H1 (cell line): ENCODE data around the gene INPP4A. TPM values are rescaled to one million over a fixed set of nuclear protein-coding genes. Genes with fewer than 3 reads are reported as not detected.

Experiments used
- CTCF ChIA-PET: fragments of 300-600 bp; sonication (Branson Sonifier 250); formaldehyde crosslinking; loops from one replicate; lab custom pipeline; 2021; ENCODE audit not compliant: partially characterized antibody; lab: Charles Lee
- POLR2A ChIA-PET: fragments of 300-600 bp; sonication (Branson Sonifier 250); formaldehyde crosslinking; loops from one replicate; lab custom pipeline; 2021; ENCODE audit warnings: inconsistent platforms; ENCODE audit not compliant: partially characterized antibody; lab: Charles Lee
- DNase-seq, 2 experiments: peaks; one replicate each; pipeline versions ENCODE4 v3.0.0 to v3.0.0-alpha.2; 2010 to 2022; ENCODE audit warnings: low spot score in 2 of 2, low read depth in 1 of 2, mixed read lengths in 1 of 2
- FAIRE-seq: peaks from 2 replicates; lab custom pipeline; 2011; peaks lifted over from hg19 to GRCh38; lab: Jason Lieb, UNC
- H2AFZ ChIP-seq: 2 replicates; pipeline ENCODE4 v1.8.1; 2012; ENCODE audit warnings: low read length, inconsistent platforms
- H2AK5ac ChIP-seq: 2 replicates; pipeline ENCODE4 v1.6.1; 2013; ENCODE audit warnings: low read depth, low read length
- H2BK120ac ChIP-seq: replicated peaks from 2 replicates; pipeline ENCODE3; 2013; ENCODE audit warnings: low read depth, low read length, inconsistent platforms
- H2BK12ac ChIP-seq: 2 replicates; pipeline ENCODE4 v1.6.1; 2013; ENCODE audit warnings: low read depth, low read length
- H2BK15ac ChIP-seq: 2 replicates; pipeline ENCODE4 v1.6.1; 2013; ENCODE audit warnings: low read length
- H2BK20ac ChIP-seq: 2 replicates; pipeline ENCODE4 v1.6.1; 2013; ENCODE audit warnings: low read length
- H2BK5ac ChIP-seq: 2 replicates; pipeline ENCODE4 v1.6.1; 2013; ENCODE audit warnings: low read depth, low read length
- H3K14ac ChIP-seq: 2 replicates; pipeline ENCODE4 v1.6.1; 2013; ENCODE audit warnings: inconsistent platforms; ENCODE audit not compliant: insufficient read length
- H3K18ac ChIP-seq: 2 replicates; pipeline ENCODE4 v1.6.1; 2013; ENCODE audit warnings: low read length; ENCODE audit errors: extremely low read depth
- H3K23ac ChIP-seq: 2 replicates; pipeline ENCODE4 v1.6.1; 2013; ENCODE audit warnings: inconsistent platforms; ENCODE audit not compliant: insufficient read length
- H3K23me2 ChIP-seq: 2 replicates; pipeline ENCODE4 v1.6.1; 2013; ENCODE audit warnings: low read depth, low read length
- H3K27ac ChIP-seq: 2 replicates; pipeline ENCODE4 v1.6.1; 2011; ENCODE audit warnings: low read depth, low read length, inconsistent platforms
- H3K27me3 ChIP-seq, 4 experiments: replicated peaks in 1 of 4; 1 replicate in 1 of 4; 2 replicates in 3 of 4; pipeline versions ENCODE4 v1.6.1 to v1.8.1; 2011 to 2013; ENCODE audit warnings: low read length in 3 of 4, mild to moderate bottlenecking in 3 of 4, inconsistent platforms in 2 of 4, mixed read lengths in 2 of 4, moderate library complexity in 1 of 4; ENCODE audit not compliant: control insufficient read depth in 3 of 4, insufficient read depth in 3 of 4; ENCODE audit errors: extremely low read depth in 1 of 4
- H3K36me3 ChIP-seq, 4 experiments: 2 replicates each; pipeline versions ENCODE4 v1.6.1 to v1.8.1; 2011 to 2013; ENCODE audit warnings: mild to moderate bottlenecking in 4 of 4, low read length in 3 of 4, moderate library complexity in 2 of 4, control low read depth in 1 of 4, inconsistent platforms in 1 of 4; ENCODE audit not compliant: insufficient read depth in 4 of 4, control insufficient read depth in 2 of 4
- H3K4ac ChIP-seq: replicated peaks from 2 replicates; pipeline ENCODE3; 2013; ENCODE audit warnings: low read length, low read depth, mixed read lengths, inconsistent platforms; ENCODE audit not compliant: insufficient read length
- H3K4me1 ChIP-seq, 4 experiments: replicated peaks in 1 of 4; 1 replicate in 1 of 4; 2 replicates in 3 of 4; pipeline versions ENCODE4 v1.6.1 to v1.8.1; 2011 to 2013; ENCODE audit warnings: low read length in 3 of 4, inconsistent platforms in 2 of 4, mixed read lengths in 1 of 4; ENCODE audit not compliant: insufficient read depth in 4 of 4, control insufficient read depth in 3 of 4
- H3K4me2 ChIP-seq, 2 experiments: 2 replicates each; pipeline versions ENCODE4 v1.6.1 to v1.8.1; 2011 to 2013; ENCODE audit warnings: low read depth in 2 of 2, low read length in 2 of 2, control low read depth in 1 of 2, inconsistent platforms in 1 of 2, mild to moderate bottlenecking in 1 of 2; ENCODE audit not compliant: insufficient read depth in 1 of 2
- H3K4me3 ChIP-seq, 4 experiments: fragments of 200-600, 300-600 bp in 1 of 4; sonication (generic), shearing (Covaris generic), sonication (Bioruptor Twin) in 1 of 4; 2 replicates each; pipeline versions ENCODE4 v1.5.1 to v1.8.1; 2011 to 2016; ENCODE audit warnings: low read length in 4 of 4, low read depth in 3 of 4, control low read depth in 2 of 4, inconsistent platforms in 2 of 4, mild to moderate bottlenecking in 2 of 4, mixed read lengths in 1 of 4, moderate library complexity in 1 of 4; ENCODE audit not compliant: insufficient read depth in 2 of 4; ENCODE audit errors: extremely low read depth in 1 of 4
- H3K56ac ChIP-seq: replicated peaks from 2 replicates; pipeline ENCODE3; 2013; ENCODE audit warnings: low read depth, mild to moderate bottlenecking, mixed read lengths, low read length, inconsistent platforms; ENCODE audit not compliant: insufficient read length
- H3K79me1 ChIP-seq: 2 replicates; pipeline ENCODE4 v1.6.1; 2013; ENCODE audit warnings: low read depth, low read length, control low read depth
- H3K79me2 ChIP-seq, 2 experiments: 2 replicates each; pipeline versions ENCODE4 v1.6.1 to v1.8.1; 2012 to 2013; ENCODE audit warnings: low read length in 2 of 2, mild to moderate bottlenecking in 2 of 2, inconsistent platforms in 1 of 2; ENCODE audit not compliant: insufficient read depth in 2 of 2, control insufficient read depth in 1 of 2
- H3K9ac ChIP-seq, 4 experiments: replicated peaks in 1 of 4; 1 replicate in 1 of 4; 2 replicates in 3 of 4; pipeline versions ENCODE4 v1.6.1 to v1.8.1; 2011 to 2013; ENCODE audit warnings: low read depth in 3 of 4, low read length in 3 of 4, control low read depth in 2 of 4, mild to moderate bottlenecking in 2 of 4, moderate library complexity in 2 of 4, inconsistent platforms in 1 of 4; ENCODE audit errors: extremely low read depth in 1 of 4
- H3K9me3 ChIP-seq, 2 experiments: 2 replicates each; pipeline versions ENCODE4 v1.6.1 to v1.8.1; 2012 to 2013; ENCODE audit warnings: mild to moderate bottlenecking in 2 of 2, moderate library complexity in 2 of 2, control low read depth in 1 of 2, inconsistent platforms in 1 of 2, low read depth in 1 of 2, low read length in 1 of 2, mixed read lengths in 1 of 2; ENCODE audit not compliant: insufficient read depth in 2 of 2
- H4K20me1 ChIP-seq, 2 experiments: replicated peaks in 1 of 2; 2 replicates each; pipeline versions ENCODE3 to v1.8.1; 2011 to 2013; ENCODE audit warnings: inconsistent platforms in 2 of 2, low read length in 2 of 2, mild to moderate bottlenecking in 1 of 2; ENCODE audit not compliant: insufficient read depth in 2 of 2, control insufficient read depth in 1 of 2
- H4K5ac ChIP-seq: 2 replicates; pipeline ENCODE4 v1.6.1; 2013; ENCODE audit warnings: low read length, low read depth, mixed read lengths, inconsistent platforms; ENCODE audit not compliant: insufficient read length
- H4K8ac ChIP-seq: 2 replicates; pipeline ENCODE4 v1.8.0; 2013; ENCODE audit warnings: mild to moderate bottlenecking, moderate library complexity, low read length, inconsistent platforms; ENCODE audit not compliant: insufficient read depth; ENCODE audit errors: extremely low read depth
- H4K91ac ChIP-seq: replicated peaks from 2 replicates; pipeline ENCODE3; 2013; ENCODE audit warnings: low read length, mixed read lengths, inconsistent platforms; ENCODE audit not compliant: insufficient read length
- BACH1 ChIP-seq: IDR thresholded peaks from 2 replicates; pipeline ENCODE4 v1.6.1; 2012; ENCODE audit warnings: low read length, improper control_type of control experiment
- KDM1A ChIP-seq: fragments of 200-600, 300-600 bp; sonication (generic); IDR thresholded peaks from 2 replicates; pipeline ENCODE4 v1.7.1; 2016; ENCODE audit warnings: mild to moderate bottlenecking, low read length, borderline replicate concordance
- KDM4A ChIP-seq: IDR thresholded peaks from one replicate; pipeline ENCODE4 v1.7.1; 2012; ENCODE audit warnings: low read depth, mild to moderate bottlenecking, moderate library complexity, low read length, inconsistent platforms; ENCODE audit not compliant: severe bottlenecking
- KDM5A ChIP-seq: fragments of 200-600 bp; IDR thresholded peaks from 2 replicates; pipeline ENCODE4 v1.7.1; 2012; ENCODE audit warnings: mild to moderate bottlenecking, low read length, inconsistent platforms, mixed read lengths
- NRF1 ChIP-seq: IDR thresholded peaks from 2 replicates; pipeline ENCODE4 v1.6.1; 2011; ENCODE audit warnings: mild to moderate bottlenecking, low read depth, low read length, improper control_type of control experiment
- RNF2 ChIP-seq: fragments of 200-900, 300-1000 bp; sonication (generic); IDR thresholded peaks from 2 replicates; pipeline ENCODE4 v1.7.1; 2016; ENCODE audit warnings: borderline replicate concordance, low read depth, mild to moderate bottlenecking, antibody characterized with exemption, low read length; ENCODE audit not compliant: poor library complexity, severe bottlenecking; ENCODE audit errors: missing control alignments
- RXRA ChIP-seq: IDR thresholded peaks from 2 replicates; pipeline ENCODE4 v1.6.1; 2011; ENCODE audit warnings: low read depth, mild to moderate bottlenecking, low read length, moderate library complexity; ENCODE audit not compliant: insufficient read depth
- SIRT6 ChIP-seq: IDR thresholded peaks from one replicate; pipeline ENCODE4 v1.7.1; 2012; ENCODE audit warnings: low read length, inconsistent platforms
- SUZ12 ChIP-seq: fragments of 200-600 bp; sonication (generic); IDR thresholded peaks from 2 replicates; pipeline ENCODE4 v1.6.1; 2012; ENCODE audit warnings: mild to moderate bottlenecking, inconsistent platforms, low read length, moderate library complexity, mixed read lengths
- TBP ChIP-seq: IDR thresholded peaks from 2 replicates; pipeline ENCODE4 v1.6.1; 2011; ENCODE audit warnings: low read depth, low read length, improper control_type of control experiment
- TCF12 ChIP-seq: IDR thresholded peaks from 2 replicates; pipeline ENCODE4 v1.6.1; 2011; ENCODE audit warnings: low read depth, mild to moderate bottlenecking, low read length
- WGBS, 2 experiments: shearing (Covaris generic) in 1 of 2; methylation state at CpG; one replicate each; pipeline versions ENCODE4 v1.1.6 to v1.1.7; 2013 to 2015; ENCODE audit warnings: low lambda C conversion rate in 2 of 2, mixed read lengths in 2 of 2, inconsistent platforms in 1 of 2, low coverage in 1 of 2, missing lambda C conversion rate in 1 of 2; ENCODE audit not compliant: insufficient replicate concordance in 2 of 2, insufficient coverage in 1 of 2, insufficient read length in 1 of 2; ENCODE audit errors: extremely low coverage in 1 of 2, missing lambda C conversion rate in 1 of 2; 5-methylcytosine and 5-hydroxymethylcytosine counted together
- polyA plus RNA-seq, 7 experiments: library from polyadenylated mRNA; depleted of rRNA in 3 of 7; stranded (reverse) in 5 of 7; unstranded in 2 of 7; fragments of >200 nt in 5 of 7; fragments of 200-250 nt in 2 of 7; gene quantifications; 1 replicate in 5 of 7; 2 replicates in 1 of 7; 4 replicates in 1 of 7; pipeline versions ENCODE4 v1.2.1 to v1.2.3, GENCODE V29; 2011 to 2013; ENCODE audit warnings: missing spikeins in 2 of 7, mixed read lengths in 2 of 7
- total RNA-seq: library from RNA; stranded (reverse); fragmentation: NEBNext Ultra II Directional; extraction: Animal tissue kit (Norgen Biotek cat#: 25700); gene quantifications from 2 replicates; pipeline ENCODE4 v1.2.1, GENCODE V29; 2021
- TF ChIP-seq, protein P1 (sequence below): IDR thresholded peaks from 2 replicates; pipeline ENCODE4 v1.6.1; 2012; ENCODE audit warnings: low read length, inconsistent platforms

The INPP4A gene
- total and polyA plus RNA-seq, 2 of the 8 experiments (the other 6 are each of a cell fraction or from before 2014, with no cell fraction given) = 25.6 to 34.3 TPM

DNA sequence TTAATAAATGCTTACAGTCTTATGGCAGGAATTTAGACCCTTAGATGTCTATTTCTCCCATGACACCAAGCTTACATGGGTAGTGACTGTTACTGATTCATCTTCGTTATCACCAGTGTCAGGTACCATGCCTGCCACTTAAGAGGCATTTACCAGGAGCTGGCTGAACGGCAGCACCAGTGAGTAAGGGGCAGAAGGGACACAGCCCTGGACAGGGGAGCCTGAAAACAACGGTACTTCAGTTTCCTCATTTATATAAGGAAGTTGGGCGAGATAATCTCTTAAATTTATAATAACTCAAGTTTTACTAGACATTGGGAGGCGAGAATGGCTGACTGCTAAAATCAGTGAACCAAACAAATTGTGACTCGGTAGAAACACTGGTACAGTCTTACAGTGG lies 162.4 kb downstream of the INPP4A start:
- Histone ChIP-seq H3K4me2 (peak overlapping the region; percentile 87 to 98), H3K18ac (no peak overlapping the region), H3K9me3 (no peaks in the 10 kb centered on the region), H4K8ac (no peak overlapping the region), H2BK5ac (no peak overlapping the region), H4K20me1 (peaks cover 0 to 7% of the 10 kb centered on the region in 2 experiments), H3K79me1 (peaks cover 7% of the 10 kb centered on the region; the same call in 1 of the 2 replicates), H3K4me3 (peak overlapping the region; percentile 69 to 87 (median 80)), H2AFZ (no peak overlapping the region), H4K91ac (no peak overlapping the region), H3K56ac (no peak overlapping the region), H3K23me2 (peaks cover 8% of the 10 kb centered on the region), H2BK12ac (no peak overlapping the region), H3K23ac (no peak overlapping the region), H2AK5ac (no peak overlapping the region), H4K5ac (no peak overlapping the region), H3K27me3 (no peaks in the 10 kb centered on the region), H2BK120ac (no peak overlapping the region), H3K36me3 (peaks cover 0 to 29% (median 4%) of the 10 kb centered on the region in 4 experiments; a peak in 7 of 8 replicates), H2BK15ac (no peak overlapping the region), H3K14ac (no peak overlapping the region), H2BK20ac (no peak overlapping the region), H3K79me2 (peaks cover 17 to 47% of the 10 kb centered on the region in 2 experiments), H3K9ac (peak overlapping the region in 2 of 4 experiments; percentile 82 to 89; a peak in 2 of 7 replicates), H3K4ac (no peak overlapping the region), H3K27ac (no peak overlapping the region), H3K4me1 (peaks cover 0 to 10% (median 4%) of the 10 kb centered on the region in 4 experiments; a peak in 2 of 7 replicates)
- POLR2A ChIA-PET = no interaction called here
- DNase-seq (no peak), FAIRE-seq (no peak)
- WGBS, 2 experiments = 82% methylated on average over 6 of the region's 6 CpGs; no CpG with 5 or more reads in 1 of the 2 experiments
- CTCF ChIA-PET = interaction anchor here (0.6 to 2.2 kb wide), 3 partner anchors 21 to 1735 kb away, joined by 3 to 10 read pairs (median 4); no protein-coding TSS in a partner anchor
- TF ChIP-seq TBP (no peak), SIRT6 (no peak), KDM4A (no peak), BACH1 (no peak), KDM1A (no peak), RNF2 (no peak), TCF12 (no peak), SUZ12 (no peak), KDM5A (no peak), NRF1 (no peak), RXRA (no peak)
- TF ChIP-seq, protein P1, sequence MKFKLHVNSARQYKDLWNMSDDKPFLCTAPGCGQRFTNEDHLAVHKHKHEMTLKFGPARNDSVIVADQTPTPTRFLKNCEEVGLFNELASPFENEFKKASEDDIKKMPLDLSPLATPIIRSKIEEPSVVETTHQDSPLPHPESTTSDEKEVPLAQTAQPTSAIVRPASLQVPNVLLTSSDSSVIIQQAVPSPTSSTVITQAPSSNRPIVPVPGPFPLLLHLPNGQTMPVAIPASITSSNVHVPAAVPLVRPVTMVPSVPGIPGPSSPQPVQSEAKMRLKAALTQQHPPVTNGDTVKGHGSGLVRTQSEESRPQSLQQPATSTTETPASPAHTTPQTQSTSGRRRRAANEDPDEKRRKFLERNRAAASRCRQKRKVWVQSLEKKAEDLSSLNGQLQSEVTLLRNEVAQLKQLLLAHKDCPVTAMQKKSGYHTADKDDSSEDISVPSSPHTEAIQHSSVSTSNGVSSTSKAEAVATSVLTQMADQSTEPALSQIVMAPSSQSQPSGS = no peak
